Activated CD4-positive, alpha-beta T cell treated with anti-CD3 and anti-CD28 coated beads, Interleukin-2, amount 10 ng/mL, durations not matched to agents 24 days and 14 days (primary cell): ENCODE measurements around the gene ACTRT1. TPM values are rescaled to one million over a fixed set of nuclear protein-coding genes. Genes with fewer than 3 reads are reported as not detected.

ENCODE experiments used
- DNase-seq: peaks from one replicate; pipeline ENCODE4 v3.0.0; 2022
- H3K27ac Mint-ChIP-seq: one replicate; pipeline ENCODE4 v1.8.0; 2022; ENCODE audit warnings: mild to moderate bottlenecking, mixed read lengths
- H3K27me3 Mint-ChIP-seq: one replicate; pipeline ENCODE4 v1.8.0; 2022; ENCODE audit warnings: mixed read lengths
- H3K36me3 Mint-ChIP-seq: one replicate; pipeline ENCODE4 v1.8.0; 2022; ENCODE audit warnings: low read depth, mild to moderate bottlenecking, mixed read lengths
- H3K4me1 Mint-ChIP-seq: one replicate; pipeline ENCODE4 v1.8.0; 2021; ENCODE audit warnings: mixed read lengths
- H3K4me3 Mint-ChIP-seq: one replicate; pipeline ENCODE4 v1.8.0; 2022; ENCODE audit warnings: mild to moderate bottlenecking, moderate library complexity, mixed read lengths
- H3K9me3 Mint-ChIP-seq: one replicate; pipeline ENCODE4 v1.8.0; 2021; ENCODE audit warnings: mixed read lengths
- intact Hi-C: fragments of 100-400 bp; cut with micrococcal nuclease; formaldehyde crosslinking; loops from one replicate; pipeline ENCODE4 v1.15.1; 2023
- total RNA-seq: library from RNA; stranded (reverse); gene quantifications from 2 replicates; pipeline ENCODE4 v1.2.3, GENCODE V29; 2022

ACTRT1 gene
- total RNA-seq, result not detected in 2 replicates

DNA sequence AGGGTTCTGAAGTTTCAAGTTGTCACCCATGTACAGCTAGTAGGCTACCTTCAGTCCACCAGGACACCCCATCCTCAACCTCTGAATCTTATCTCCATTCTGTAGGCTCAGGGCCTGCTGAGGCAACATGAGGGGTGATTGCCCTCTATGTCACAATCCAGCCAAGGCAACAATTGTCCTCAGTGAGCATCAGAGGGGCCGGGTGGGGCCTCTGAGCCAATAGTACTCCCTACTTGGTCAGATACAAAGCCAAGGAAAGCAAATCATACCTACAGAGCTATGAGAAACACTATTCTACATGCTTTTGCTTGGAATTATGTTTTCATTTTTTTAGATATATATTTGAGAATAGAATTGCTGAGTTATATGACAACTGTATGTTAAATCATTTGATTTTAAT is at the start of gene ACTRT1:
Gene ACTRT1, minus strand, starts transcription at position 101 of the 400 bp plus-strand sequence. CDS start 197 bp downstream, outside the sequence.
- H3K4me1 Mint-ChIP-seq, result no peaks in the 10 kb centered on the region
- H3K9me3 Mint-ChIP-seq, result no peaks in the 10 kb centered on the region
- DNase-seq, result no peak
- no peak within 1 kb of the TSS for H3K4me3 Mint-ChIP-seq
- no peak within 1 kb of the TSS for H3K27ac Mint-ChIP-seq
- H3K36me3 Mint-ChIP-seq, result no peaks in the 10 kb centered on the region
- intact Hi-C loops, result no loop called here
- H3K27me3 Mint-ChIP-seq, result no peaks in the 10 kb centered on the region

DNA sequence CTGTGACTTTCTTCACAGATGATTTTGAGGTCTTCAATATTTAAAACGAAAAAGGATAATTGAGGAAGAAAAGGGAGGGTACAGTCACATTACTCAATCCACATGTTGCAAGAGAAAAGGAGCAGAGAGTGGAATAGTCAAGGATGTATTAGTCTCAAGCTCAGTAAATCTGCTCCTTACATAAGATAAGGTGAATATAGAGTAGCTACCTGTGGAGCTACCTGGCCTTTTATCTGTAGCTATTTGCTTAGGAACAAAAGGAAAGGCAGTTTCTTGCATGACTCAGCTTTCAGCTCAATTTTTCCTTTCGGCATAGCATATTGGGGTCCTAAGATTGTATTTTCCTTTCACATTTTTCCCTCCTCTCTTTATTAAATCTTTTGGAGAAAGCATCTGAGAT is 26.3 kb upstream of the ACTRT1 start:
- Mint-ChIP-seq H3K4me3 (no peak overlapping the region), H3K4me1 (no peaks in the 10 kb centered on the region), H3K36me3 (no peaks in the 10 kb centered on the region), H3K27me3 (no peaks in the 10 kb centered on the region), H3K9me3 (no peaks in the 10 kb centered on the region), H3K27ac (no peak overlapping the region)
- intact Hi-C loops, result no loop called here
- no peak for DNase-seq

DNA sequence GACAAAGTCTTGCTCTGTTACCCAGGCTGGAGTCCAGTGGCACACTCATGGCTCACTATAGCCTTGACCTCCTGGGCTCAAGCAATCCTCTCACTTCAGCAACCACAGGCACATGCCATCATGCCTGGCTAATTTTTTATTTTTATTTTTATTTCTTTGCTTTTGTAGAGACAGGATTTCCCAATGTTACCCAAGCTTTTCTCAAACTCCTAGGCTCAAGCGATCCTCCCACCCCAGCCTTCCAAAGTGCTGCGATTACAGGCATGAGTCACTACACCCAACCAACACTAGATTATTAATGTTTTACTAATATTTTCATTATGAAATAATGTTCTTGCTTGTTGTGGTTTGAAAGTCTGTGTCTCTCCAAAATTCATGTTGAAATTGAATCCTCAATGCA is 5.2 kb upstream of the ACTRT1 start:
- Mint-ChIP-seq H3K4me3 (no peak overlapping the region), H3K36me3 (no peaks in the 10 kb centered on the region), H3K4me1 (no peaks in the 10 kb centered on the region), H3K9me3 (no peaks in the 10 kb centered on the region), H3K27me3 (no peaks in the 10 kb centered on the region), H3K27ac (no peak overlapping the region)
- no peak for DNase-seq
- intact Hi-C loops, result no loop called here

DNA sequence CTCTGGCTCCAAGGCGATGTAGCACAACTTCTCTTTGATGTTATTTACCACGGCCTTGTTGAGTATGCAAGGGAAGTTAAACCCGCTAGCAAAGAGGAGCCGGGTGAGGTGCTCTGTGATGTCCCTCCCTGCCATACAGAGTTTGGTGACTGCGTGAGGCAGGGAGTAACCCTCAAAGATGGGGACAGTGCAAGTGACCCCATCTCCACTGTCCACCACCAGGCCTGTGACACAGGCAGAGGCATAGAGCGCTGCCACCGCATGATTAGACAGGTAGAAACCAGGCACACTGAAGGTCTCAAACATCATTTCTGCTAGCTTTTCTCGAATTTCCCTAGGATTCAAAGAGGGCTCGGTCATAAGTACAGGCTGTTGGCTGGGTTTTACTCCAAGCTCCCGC is 677 bp downstream of the ACTRT1 start:
- Mint-ChIP-seq H3K4me3 (no peak overlapping the region), H3K9me3 (no peaks in the 10 kb centered on the region), H3K27ac (no peak overlapping the region), H3K36me3 (no peaks in the 10 kb centered on the region), H3K27me3 (no peaks in the 10 kb centered on the region), H3K4me1 (no peaks in the 10 kb centered on the region)
- intact Hi-C loops, result no loop called here
- DNase-seq, result no peak

- Mint-ChIP-seq H3K27me3 (no peaks in the 10 kb centered on the region), H3K27ac (no peak overlapping the region), H3K36me3 (no peaks in the 10 kb centered on the region), H3K9me3 (no peaks in the 10 kb centered on the region), H3K4me3 (no peak overlapping the region), H3K4me1 (no peaks in the 10 kb centered on the region)
- no peak for DNase-seq
- intact Hi-C loops, result no loop called here
These were observed 16.9 kb downstream of the ACTRT1 start for GRCh38 chrX:128035318-128035717.

GRCh38 chrX:128021566-128021965 is 30.6 kb downstream of the ACTRT1 start:
- Mint-ChIP-seq H3K27ac (no peak overlapping the region), H3K4me1 (no peaks in the 10 kb centered on the region), H3K4me3 (no peak overlapping the region), H3K27me3 (no peaks in the 10 kb centered on the region), H3K9me3 (no peaks in the 10 kb centered on the region), H3K36me3 (no peaks in the 10 kb centered on the region)
- no peak for DNase-seq
- intact Hi-C loops, result no loop called here

GRCh38 chrX:128020701-128021100 is 31.5 kb downstream of the ACTRT1 start:
- no peaks in the 10 kb centered on the region for H3K4me1 Mint-ChIP-seq
- intact Hi-C loops, result no loop called here
- no peak overlapping the region for H3K27ac Mint-ChIP-seq
- H3K36me3 Mint-ChIP-seq, result no peaks in the 10 kb centered on the region
- H3K4me3 Mint-ChIP-seq, result no peak overlapping the region
- H3K9me3 Mint-ChIP-seq, result no peaks in the 10 kb centered on the region
- no peaks in the 10 kb centered on the region for H3K27me3 Mint-ChIP-seq
- DNase-seq, result no peak

- H3K27me3 Mint-ChIP-seq, result no peaks in the 10 kb centered on the region
- H3K9me3 Mint-ChIP-seq, result no peaks in the 10 kb centered on the region
- DNase-seq, result no peak
- no peak overlapping the region for H3K27ac Mint-ChIP-seq
- intact Hi-C loops, result no loop called here
- no peak overlapping the region for H3K4me3 Mint-ChIP-seq
- H3K36me3 Mint-ChIP-seq, result no peaks in the 10 kb centered on the region
- no peaks in the 10 kb centered on the region for H3K4me1 Mint-ChIP-seq
These were observed 33.0 kb downstream of the ACTRT1 start for GRCh38 chrX:128019218-128019617.

DNA sequence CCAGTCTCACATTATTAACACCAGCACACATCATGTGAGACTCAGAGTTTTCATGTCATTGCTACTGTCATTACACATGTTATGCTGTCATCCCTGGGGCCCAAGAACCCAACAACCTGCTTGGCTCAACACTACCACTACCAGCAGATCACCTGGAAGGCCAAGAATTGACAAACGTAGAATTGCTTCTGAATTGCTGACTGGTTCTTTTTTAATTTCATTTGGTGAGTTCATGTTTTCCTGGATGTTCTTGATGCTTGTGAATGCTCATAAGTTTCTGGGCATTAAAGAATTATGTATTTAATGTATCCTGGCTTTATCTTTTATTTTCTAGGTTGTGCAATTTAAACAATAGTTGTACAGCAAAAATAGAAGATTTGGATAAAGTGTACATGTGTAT is 40.2 kb downstream of the ACTRT1 start:
- H3K27me3 Mint-ChIP-seq, result no peaks in the 10 kb centered on the region
- no peaks in the 10 kb centered on the region for H3K4me1 Mint-ChIP-seq
- no peak overlapping the region for H3K4me3 Mint-ChIP-seq
- intact Hi-C loops, result no loop called here
- no peaks in the 10 kb centered on the region for H3K9me3 Mint-ChIP-seq
- no peak overlapping the region for H3K27ac Mint-ChIP-seq
- no peak for DNase-seq
- no peaks in the 10 kb centered on the region for H3K36me3 Mint-ChIP-seq

GRCh38 chrX:128007882-128008281 is 44.3 kb downstream of the ACTRT1 start:
- no peak overlapping the region for H3K27ac Mint-ChIP-seq
- no peak for DNase-seq
- no peaks in the 10 kb centered on the region for H3K27me3 Mint-ChIP-seq
- no peaks in the 10 kb centered on the region for H3K4me1 Mint-ChIP-seq
- intact Hi-C loops, result no loop called here
- H3K9me3 Mint-ChIP-seq, result no peaks in the 10 kb centered on the region
- no peaks in the 10 kb centered on the region for H3K36me3 Mint-ChIP-seq
- H3K4me3 Mint-ChIP-seq, result no peak overlapping the region
